ENCODE data around the gene BUB1. TPM values are rescaled to one million over a fixed set of nuclear protein-coding genes. Genes with fewer than 3 reads are reported as not detected.
A peak's percentile ranks its signal among the peaks of the same experiment; 100 is the strongest.

The BUB1 gene
- 64.7 TPM for polyA plus RNA-seq (2012; ENCODE audit: missing spikeins)

GRCh38 chr2:110677530-110678456 lies at the start of gene BUB1:
TSS of gene BUB1 (minus strand) at chr2:110678063. CDS start at chr2:110677995, 68 bp downstream.
- FAIRE-seq (peak; percentile 95), DNase-seq (ENCODE audit: insufficient read length) (peak; percentile 94)
- TF ChIP-seq POLR2A (IDR thresholded peaks at IDR 0.05; ENCODE audit: low read depth, low read length) = peak; percentile 93
- peak; percentile 72; the same call in 1 of the 2 replicates for TF ChIP-seq TAF1 (IDR thresholded peaks at IDR 0.05; ENCODE audit: borderline replicate concordance, low read depth, low read length)
- TF ChIP-seq POLR2AphosphoS5 (IDR thresholded peaks at IDR 0.05; ENCODE audit: low read depth, low read length) = peak; percentile 90

- TF ChIP-seq POLR2A (IDR thresholded peaks at IDR 0.05; ENCODE audit: low read depth, low read length) (no peak), POLR2AphosphoS5 (IDR thresholded peaks at IDR 0.05; ENCODE audit: low read depth, low read length) (no peak), TAF1 (IDR thresholded peaks at IDR 0.05; ENCODE audit: borderline replicate concordance, low read depth, low read length) (no peak)
- FAIRE-seq (no peak), DNase-seq (ENCODE audit: insufficient read length) (no peak)
Observed at GRCh38 chr2:110726285-110726684, 48.4 kb upstream of the BUB1 start.

- FAIRE-seq = no peak
- TF ChIP-seq POLR2AphosphoS5 (IDR thresholded peaks at IDR 0.05; ENCODE audit: low read depth, low read length) = no peak
- no peak for TF ChIP-seq POLR2A (IDR thresholded peaks at IDR 0.05; ENCODE audit: low read depth, low read length)
- no peak for TF ChIP-seq TAF1 (IDR thresholded peaks at IDR 0.05; ENCODE audit: borderline replicate concordance, low read depth, low read length)
- no peak for DNase-seq (ENCODE audit: insufficient read length)
Observed at GRCh38 chr2:110725859-110726258, 48.0 kb upstream of the BUB1 start.

GRCh38 chr2:110725370-110725769 lies 47.5 kb upstream of the BUB1 start:
- no peak for FAIRE-seq
- DNase-seq (ENCODE audit: insufficient read length) = no peak
- TF ChIP-seq POLR2A (IDR thresholded peaks at IDR 0.05; ENCODE audit: low read depth, low read length) (no peak), POLR2AphosphoS5 (IDR thresholded peaks at IDR 0.05; ENCODE audit: low read depth, low read length) (no peak), TAF1 (IDR thresholded peaks at IDR 0.05; ENCODE audit: borderline replicate concordance, low read depth, low read length) (no peak)

GRCh38 chr2:110724820-110725219 lies 47.0 kb upstream of the BUB1 start:
- DNase-seq (ENCODE audit: insufficient read length) (no peak), FAIRE-seq (no peak)
- TF ChIP-seq POLR2AphosphoS5 (IDR thresholded peaks at IDR 0.05; ENCODE audit: low read depth, low read length) (no peak), POLR2A (IDR thresholded peaks at IDR 0.05; ENCODE audit: low read depth, low read length) (no peak), TAF1 (IDR thresholded peaks at IDR 0.05; ENCODE audit: borderline replicate concordance, low read depth, low read length) (no peak)

GRCh38 chr2:110720547-110720946 lies 42.7 kb upstream of the BUB1 start:
- DNase-seq (ENCODE audit: insufficient read length) (no peak), FAIRE-seq (peak; percentile 62)
- TF ChIP-seq TAF1 (IDR thresholded peaks at IDR 0.05; ENCODE audit: borderline replicate concordance, low read depth, low read length) = no peak

GRCh38 chr2:110718990-110719389 lies 41.1 kb upstream of the BUB1 start:
- TF ChIP-seq TAF1 (IDR thresholded peaks at IDR 0.05; ENCODE audit: borderline replicate concordance, low read depth, low read length) (no peak), POLR2AphosphoS5 (IDR thresholded peaks at IDR 0.05; ENCODE audit: low read depth, low read length) (no peak), POLR2A (IDR thresholded peaks at IDR 0.05; ENCODE audit: low read depth, low read length) (no peak)
- FAIRE-seq = no peak
- no peak for DNase-seq (ENCODE audit: insufficient read length)

- TF ChIP-seq POLR2A (IDR thresholded peaks at IDR 0.05; ENCODE audit: low read depth, low read length) (no peak), TAF1 (IDR thresholded peaks at IDR 0.05; ENCODE audit: borderline replicate concordance, low read depth, low read length) (no peak), POLR2AphosphoS5 (IDR thresholded peaks at IDR 0.05; ENCODE audit: low read depth, low read length) (no peak)
- no peak for DNase-seq (ENCODE audit: insufficient read length)
- FAIRE-seq = peak; percentile 65
Observed at GRCh38 chr2:110718382-110718781, 40.5 kb upstream of the BUB1 start.

- FAIRE-seq (no peak), DNase-seq (ENCODE audit: insufficient read length) (no peak)
- no peak for TF ChIP-seq POLR2A (IDR thresholded peaks at IDR 0.05; ENCODE audit: low read depth, low read length)
- TF ChIP-seq POLR2AphosphoS5 (IDR thresholded peaks at IDR 0.05; ENCODE audit: low read depth, low read length) = no peak
- no peak for TF ChIP-seq TAF1 (IDR thresholded peaks at IDR 0.05; ENCODE audit: borderline replicate concordance, low read depth, low read length)
Observed at GRCh38 chr2:110717734-110718133, 39.9 kb upstream of the BUB1 start.

- FAIRE-seq (peak; percentile 71), DNase-seq (ENCODE audit: insufficient read length) (no peak)
- no peak for TF ChIP-seq TAF1 (IDR thresholded peaks at IDR 0.05; ENCODE audit: borderline replicate concordance, low read depth, low read length)
- TF ChIP-seq POLR2A (IDR thresholded peaks at IDR 0.05; ENCODE audit: low read depth, low read length) = no peak
- no peak for TF ChIP-seq POLR2AphosphoS5 (IDR thresholded peaks at IDR 0.05; ENCODE audit: low read depth, low read length)
Observed at GRCh38 chr2:110716959-110717645, 39.2 kb upstream of the BUB1 start.

- DNase-seq (ENCODE audit: insufficient read length) (no peak), FAIRE-seq (peak; percentile 78)
- TF ChIP-seq POLR2AphosphoS5 (IDR thresholded peaks at IDR 0.05; ENCODE audit: low read depth, low read length) = no peak
Observed at GRCh38 chr2:110714452-110715224, 36.8 kb upstream of the BUB1 start.

Data from GM12892 (cell line).